ENCODE data around the gene DHRS1.

Gene DHRS1

GRCh38 chr14:24324024-24324423 lies 24.4 kb upstream of the DHRS1 start:
- H3K4me3 ChIP-seq (ENCODE audit: low read depth, low read length) = no peak overlapping the region
- H3K27me3 ChIP-seq = peaks cover 22% of the 10 kb centered on the region
- H3K9me3 ChIP-seq = no peaks in the 10 kb centered on the region
- no peaks in the 10 kb centered on the region for H3K36me3 ChIP-seq
- DNase-seq = no peak
- no peaks in the 10 kb centered on the region for H3K4me1 ChIP-seq
- no peak for TF ChIP-seq CTCF (IDR thresholded peaks at IDR 0.05; ENCODE audit: low read depth, low read length)

GRCh38 chr14:24323341-24323740 lies 23.8 kb upstream of the DHRS1 start:
- TF ChIP-seq CTCF (IDR thresholded peaks at IDR 0.05; ENCODE audit: low read depth, low read length) = no peak
- no peaks in the 10 kb centered on the region for H3K36me3 ChIP-seq
- H3K4me3 ChIP-seq (ENCODE audit: low read depth, low read length) = no peak overlapping the region
- no peak for DNase-seq
- H3K4me1 ChIP-seq = no peaks in the 10 kb centered on the region
- no peaks in the 10 kb centered on the region for H3K9me3 ChIP-seq
- H3K27me3 ChIP-seq = peaks cover 29% of the 10 kb centered on the region

GRCh38 chr14:24322672-24323071 lies 23.1 kb upstream of the DHRS1 start:
- peaks cover 36% of the 10 kb centered on the region for H3K27me3 ChIP-seq
- H3K4me3 ChIP-seq (ENCODE audit: low read depth, low read length) = no peak overlapping the region
- H3K9me3 ChIP-seq = no peaks in the 10 kb centered on the region
- no peak for DNase-seq
- no peak for TF ChIP-seq CTCF (IDR thresholded peaks at IDR 0.05; ENCODE audit: low read depth, low read length)
- H3K36me3 ChIP-seq = no peaks in the 10 kb centered on the region
- H3K4me1 ChIP-seq = no peaks in the 10 kb centered on the region

DNA sequence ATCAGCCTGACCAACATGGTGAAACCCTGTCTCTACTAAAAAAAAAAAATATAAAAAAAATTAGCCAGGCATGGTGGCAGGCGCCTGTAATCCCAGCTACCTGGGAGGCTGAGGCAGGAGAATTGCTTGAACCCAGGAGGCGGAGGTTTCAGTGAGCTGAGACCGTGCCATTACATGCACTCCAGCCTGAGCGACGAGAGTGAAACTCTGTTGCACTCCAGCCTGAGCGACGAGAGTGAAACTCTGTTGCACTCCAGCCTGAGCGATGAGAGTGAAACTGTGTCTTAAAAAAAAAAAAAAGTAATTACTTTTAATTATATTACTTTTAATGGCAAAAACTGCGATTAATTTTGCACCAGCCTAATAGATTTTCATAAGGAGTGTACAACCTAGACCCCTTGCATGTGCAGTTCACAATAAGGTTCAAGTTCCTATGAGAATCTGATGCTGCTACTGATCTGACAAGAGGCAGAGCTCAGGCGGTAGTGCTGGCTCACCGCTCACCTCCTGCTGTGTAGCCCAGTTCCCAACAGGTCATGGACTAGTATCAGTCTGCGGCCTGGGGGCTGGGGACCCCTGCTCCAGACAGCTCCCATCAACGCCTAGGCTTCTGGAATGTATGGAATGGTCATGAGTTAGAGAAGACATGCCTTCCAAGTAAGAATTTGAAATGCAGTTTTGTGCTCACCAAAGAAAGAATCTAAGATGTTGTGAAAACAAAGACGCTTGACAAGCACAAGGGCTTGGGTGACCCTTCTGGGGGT lies 21.8 kb upstream of the DHRS1 start:
- DNase-seq = no peak
- Histone ChIP-seq H3K4me3 (ENCODE audit: low read depth, low read length) (no peak overlapping the region), H3K27me3 (peaks cover 49% of the 10 kb centered on the region), H3K9me3 (peaks cover 3% of the 10 kb centered on the region; the same call in 1 of the 2 replicates), H3K4me1 (no peaks in the 10 kb centered on the region; the same call in 1 of the 2 replicates), H3K36me3 (no peaks in the 10 kb centered on the region)
- no peak for TF ChIP-seq CTCF (IDR thresholded peaks at IDR 0.05; ENCODE audit: low read depth, low read length)

DNA sequence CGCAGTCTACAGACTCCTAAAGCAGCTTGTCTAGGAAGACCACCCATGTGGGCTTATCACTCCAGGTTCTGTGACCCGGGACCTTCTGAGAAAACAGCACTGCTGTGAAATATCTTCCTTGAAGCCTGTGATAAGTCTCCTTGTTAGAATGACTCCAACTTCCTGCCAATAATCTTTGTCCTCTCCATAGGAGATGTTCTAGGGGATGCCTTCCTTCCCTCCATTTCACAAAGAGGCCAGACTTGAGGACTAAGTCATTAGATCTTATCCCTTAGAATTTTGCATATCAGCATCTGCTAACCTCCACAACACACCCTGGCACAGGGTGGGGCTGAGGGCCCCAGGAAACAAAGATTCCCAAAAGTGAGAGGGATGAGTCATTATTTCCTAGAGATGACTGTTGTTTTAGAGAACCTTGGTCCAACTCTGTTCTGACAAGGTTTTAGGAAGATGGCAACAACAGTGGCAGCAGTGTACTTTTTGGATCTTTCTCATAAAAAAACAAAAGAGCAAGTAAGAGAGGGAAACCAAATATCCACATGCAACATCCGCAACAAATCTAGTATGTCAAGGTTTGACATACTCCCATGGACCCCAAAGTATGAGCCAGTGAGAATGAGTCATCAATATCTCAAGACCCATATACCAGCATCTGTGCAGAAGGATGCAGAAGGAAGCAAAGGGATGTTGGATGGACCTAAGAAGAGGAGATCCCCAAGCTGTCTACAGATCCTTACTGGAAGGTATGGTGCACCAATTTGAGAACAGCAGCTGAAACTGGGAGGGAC lies 17.8 kb upstream of the DHRS1 start:
- no peaks in the 10 kb centered on the region for H3K36me3 ChIP-seq
- no peak overlapping the region for H3K4me3 ChIP-seq (ENCODE audit: low read depth, low read length)
- H3K27me3 ChIP-seq = peaks cover 59% of the 10 kb centered on the region
- H3K4me1 ChIP-seq = peaks cover 3% of the 10 kb centered on the region
- no peak for TF ChIP-seq CTCF (IDR thresholded peaks at IDR 0.05; ENCODE audit: low read depth, low read length)
- H3K9me3 ChIP-seq = peaks cover 10% of the 10 kb centered on the region
- no peak for DNase-seq

DNA sequence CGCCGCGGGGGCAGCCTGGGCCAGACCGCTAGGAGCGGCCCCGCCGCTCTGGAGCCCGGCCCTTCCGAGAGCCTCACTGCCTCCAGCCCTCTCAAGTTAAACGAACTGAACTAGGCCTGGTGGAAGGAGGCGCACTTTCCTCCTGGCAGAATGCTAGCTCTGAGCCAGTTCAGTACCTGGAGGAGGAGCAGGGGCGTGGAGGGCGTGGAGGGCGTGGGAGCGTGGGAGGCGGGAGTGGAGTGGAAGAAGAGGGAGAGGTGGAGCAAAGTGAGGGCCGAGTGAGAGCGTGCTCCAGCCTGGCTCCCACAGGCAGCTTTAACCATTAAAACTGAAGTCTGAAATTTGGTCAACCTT lies 17.0 kb upstream of the DHRS1 start:
- Histone ChIP-seq H3K4me1 (peaks cover 3% of the 10 kb centered on the region), H3K27me3 (peaks cover 55% of the 10 kb centered on the region), H3K9me3 (peaks cover 10% of the 10 kb centered on the region), H3K4me3 (ENCODE audit: low read depth, low read length) (no peak overlapping the region), H3K36me3 (no peaks in the 10 kb centered on the region)
- no peak for TF ChIP-seq CTCF (IDR thresholded peaks at IDR 0.05; ENCODE audit: low read depth, low read length)
- no peak for DNase-seq

All from BE2C (cell line).